Measurements from ENCODE around the gene SULT6B1.
"Not testable (repeated sequence)": the region's sequence is repeated elsewhere in the genome, so short reads cannot be mapped to it uniquely, and the experiment has no call there.

SULT6B1 gene

GRCh38 chr2:37195862-37196319 is 7.4 kb upstream of the SULT6B1 start:
- DNase-seq = not testable (repeated sequence)

GRCh38 chr2:37192551-37192950 is 4.1 kb upstream of the SULT6B1 start:
- no peak for DNase-seq

- no peak for DNase-seq
These were observed 3.3 kb upstream of the SULT6B1 start for GRCh38 chr2:37191747-37192146.

GRCh38 chr2:37191253-37191652 is 2.8 kb upstream of the SULT6B1 start:
- no peak for DNase-seq

- DNase-seq = no peak
These were observed 1.8 kb upstream of the SULT6B1 start for GRCh38 chr2:37190290-37190689.

GRCh38 chr2:37189452-37190153 is 1.1 kb upstream of the SULT6B1 start:
- DNase-seq = no peak

GRCh38 chr2:37181726-37182684 is 6.5 kb downstream of the SULT6B1 start:
- DNase-seq = no peak

- no peak for DNase-seq
These were observed 7.8 kb downstream of the SULT6B1 start for GRCh38 chr2:37180640-37181039.

GRCh38 chr2:37180006-37180639 is 8.3 kb downstream of the SULT6B1 start:
- DNase-seq = no peak

GRCh38 chr2:37173741-37174140 is 14.7 kb downstream of the SULT6B1 start:
- no peak for DNase-seq

- DNase-seq = no peak
These were observed 16.9 kb downstream of the SULT6B1 start for GRCh38 chr2:37171624-37171950.

GRCh38 chr2:37168217-37168981 is 20.1 kb downstream of the SULT6B1 start:
- peak; percentile 17 for DNase-seq

GRCh38 chr2:37167636-37168180 is 20.8 kb downstream of the SULT6B1 start:
- no peak for DNase-seq

GRCh38 chr2:37164757-37165156 is 23.7 kb downstream of the SULT6B1 start:
- DNase-seq = no peak

GRCh38 chr2:37156857-37157714 is 31.4 kb downstream of the SULT6B1 start, which contains the start of gene EIF2AK2:
Gene EIF2AK2, minus strand, starts transcription at chr2:37156980. Its CDS starts 9,174 bp downstream, at chr2:37147806.
- DNase-seq = peak; percentile 82

- DNase-seq = peak; percentile 44
These were observed 32.2 kb downstream of the SULT6B1 start for GRCh38 chr2:37156071-37156856.

GRCh38 chr2:37154785-37155184 is 33.7 kb downstream of the SULT6B1 start:
- DNase-seq = no peak

GRCh38 chr2:37153224-37153623 is 35.2 kb downstream of the SULT6B1 start:
- no peak for DNase-seq

- no peak for DNase-seq
These were observed 38.7 kb downstream of the SULT6B1 start for GRCh38 chr2:37149626-37150322.

- no peak for DNase-seq
These were observed 40.1 kb downstream of the SULT6B1 start for GRCh38 chr2:37148325-37148724.

Data from activated naive CD4-positive, alpha-beta T cell treated with Interleukin-2 at 50 U/mL for 16 hours (primary cell).